IPS DF 4.7 (cell line): ENCODE results near the gene ZNF230.
A peak's percentile ranks its signal among the peaks of the same experiment; 100 is the strongest.

Experiments used
- DNase-seq: peaks from one replicate; pipeline ENCODE4 v3.0.0-alpha.2; 2013; ENCODE audit warnings: low spot score; ENCODE audit errors: extremely low read depth

Gene ZNF230

DNA sequence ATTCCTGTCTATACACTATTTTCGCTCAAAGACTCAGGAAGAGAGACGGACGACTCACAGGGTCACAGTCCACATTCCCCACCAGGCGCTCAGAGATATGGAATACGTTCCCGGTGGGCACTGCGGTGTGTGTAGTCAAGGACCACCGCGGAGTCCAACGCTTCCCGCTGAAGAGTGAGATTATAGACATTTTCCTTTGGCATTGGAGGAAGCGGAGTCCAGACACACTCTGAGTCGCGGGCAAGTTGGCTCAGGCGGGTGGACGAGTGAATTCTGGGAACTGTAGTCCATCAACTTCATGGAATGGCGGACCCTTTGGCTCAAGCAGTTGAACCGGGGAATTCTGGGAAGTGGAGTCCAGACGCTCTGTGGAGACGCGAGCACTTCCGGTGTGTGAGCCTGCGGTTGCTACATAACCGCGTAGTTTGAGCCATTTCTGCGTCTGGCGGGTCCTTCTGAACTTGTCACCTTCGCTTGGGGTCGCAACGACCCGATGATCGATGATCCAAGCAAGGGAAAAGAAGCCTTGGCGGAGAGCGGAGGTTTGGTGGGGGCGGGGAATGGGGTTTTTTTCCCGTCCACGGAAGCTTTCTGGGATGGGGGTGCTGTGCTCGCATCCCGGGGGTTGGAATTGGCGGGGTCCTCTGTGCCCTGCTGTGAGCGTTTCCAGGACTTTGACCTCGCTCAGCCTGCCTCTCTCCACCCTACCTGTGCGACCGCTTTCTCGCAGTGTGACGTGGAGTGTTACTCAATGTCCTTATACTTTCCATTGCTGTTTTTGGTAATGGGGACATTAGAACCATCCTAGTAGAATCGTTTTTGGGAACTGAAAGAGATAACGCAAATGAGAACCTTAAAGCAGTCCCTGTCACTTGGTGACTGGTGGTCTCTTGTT lies at the start of gene ZNF230:
ZNF230 (plus strand) TSS at position 392 of the 895 bp plus-strand sequence. CDS start 4,122 bp downstream, outside the sequence.
- DNase-seq = peak; percentile 89

DNA sequence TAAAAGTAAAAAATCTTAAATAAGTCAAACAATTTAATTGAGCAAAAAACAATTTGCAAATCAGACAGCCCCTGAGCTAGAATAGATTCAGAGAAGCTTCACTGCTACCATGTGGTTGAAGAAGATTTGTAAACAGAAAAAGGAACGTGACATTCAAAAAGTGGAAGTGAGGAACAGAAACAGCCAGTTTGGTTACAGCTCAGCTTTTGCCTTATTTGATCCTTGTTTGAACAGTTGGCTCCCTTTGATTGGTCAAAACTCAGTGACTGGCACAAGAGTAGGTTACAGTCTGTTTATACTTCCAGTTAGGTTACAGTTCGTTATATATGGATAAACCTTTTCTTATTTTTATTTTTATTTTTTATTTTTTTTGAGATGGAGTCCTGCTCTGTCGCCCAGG lies 45.9 kb upstream of the ZNF230 start:
- DNase-seq = no peak

DNA sequence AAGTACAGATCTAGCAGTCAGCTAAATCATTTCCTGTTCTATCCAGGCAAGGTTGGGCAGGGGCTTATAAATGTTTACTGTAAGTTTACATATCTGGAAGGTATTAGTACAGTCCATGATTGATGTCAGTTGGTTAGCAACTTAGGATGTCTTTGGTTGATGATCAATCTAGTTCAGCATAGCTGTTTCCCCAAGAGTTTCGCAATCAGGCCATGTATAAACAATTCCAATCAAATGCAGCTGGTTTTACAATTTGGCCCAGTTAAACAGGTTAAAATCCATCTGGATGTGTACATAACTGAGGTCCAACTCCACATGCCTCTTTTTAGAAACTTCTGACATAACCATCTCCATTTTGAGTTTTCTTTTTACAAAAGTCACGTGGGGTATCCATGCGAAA lies 44.9 kb upstream of the ZNF230 start:
- DNase-seq = no peak

DNA sequence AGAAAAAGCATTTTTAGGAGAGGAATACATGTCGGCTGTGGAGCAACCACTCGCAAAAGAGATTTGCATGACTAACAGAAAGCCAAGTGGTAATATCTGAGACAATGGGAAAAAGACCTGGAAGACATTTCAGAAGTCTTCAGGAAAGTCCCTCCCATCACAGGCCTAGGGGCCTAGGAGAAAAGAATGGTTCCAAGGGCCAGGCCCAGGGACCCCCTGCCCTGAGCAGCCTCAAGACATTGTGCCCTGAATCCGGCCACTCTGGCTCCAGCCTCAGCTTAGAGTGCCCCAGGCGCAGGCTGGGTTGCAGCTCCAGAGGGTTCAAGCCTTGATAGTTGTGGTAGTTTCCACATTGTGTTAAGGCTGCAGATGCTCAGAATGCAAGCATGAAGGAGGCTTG lies 42.3 kb upstream of the ZNF230 start:
- DNase-seq = no peak

DNA sequence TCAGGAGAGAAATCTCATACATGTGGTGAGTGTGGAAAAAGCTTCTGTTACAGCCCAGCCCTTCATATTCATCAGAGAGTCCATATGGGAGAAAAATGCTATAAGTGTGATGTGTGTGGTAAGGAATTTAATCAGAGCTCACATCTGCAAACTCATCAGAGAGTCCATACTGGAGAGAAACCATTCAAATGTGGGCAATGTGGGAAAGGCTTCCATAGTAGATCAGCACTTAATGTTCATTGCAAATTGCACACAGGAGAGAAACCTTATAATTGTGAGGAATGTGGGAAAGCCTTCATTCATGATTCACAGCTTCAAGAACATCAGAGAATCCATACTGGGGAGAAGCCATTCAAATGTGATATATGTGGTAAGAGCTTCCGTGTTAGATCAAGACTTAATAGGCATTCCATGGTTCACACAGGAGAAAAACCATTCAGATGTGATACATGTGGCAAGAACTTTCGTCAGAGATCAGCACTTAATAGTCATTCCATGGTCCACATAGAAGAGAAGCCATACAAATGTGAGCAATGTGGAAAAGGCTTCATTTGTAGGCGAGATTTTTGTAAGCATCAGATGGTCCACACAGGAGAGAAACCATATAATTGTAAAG lies 36.6 kb upstream of the ZNF230 start:
- DNase-seq = no peak

DNA sequence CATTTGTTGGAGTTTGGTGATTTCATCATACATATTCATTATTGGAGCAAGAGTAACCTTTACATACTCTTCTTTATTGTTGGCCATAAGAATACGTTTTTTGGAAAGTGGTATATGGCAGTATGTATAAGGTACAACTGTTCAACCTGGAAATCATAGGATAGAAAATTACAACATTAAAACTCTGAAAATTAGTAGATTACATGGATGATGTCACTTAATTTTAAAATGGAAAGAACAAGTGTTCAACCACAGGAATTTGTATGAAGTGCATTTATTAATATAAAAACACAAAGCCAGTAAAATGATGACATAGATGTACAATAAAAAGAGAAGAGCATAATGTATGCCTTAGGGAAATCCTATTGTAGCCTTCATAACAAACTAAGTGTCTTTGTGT lies 26.0 kb upstream of the ZNF230 start:
- no peak for DNase-seq

DNA sequence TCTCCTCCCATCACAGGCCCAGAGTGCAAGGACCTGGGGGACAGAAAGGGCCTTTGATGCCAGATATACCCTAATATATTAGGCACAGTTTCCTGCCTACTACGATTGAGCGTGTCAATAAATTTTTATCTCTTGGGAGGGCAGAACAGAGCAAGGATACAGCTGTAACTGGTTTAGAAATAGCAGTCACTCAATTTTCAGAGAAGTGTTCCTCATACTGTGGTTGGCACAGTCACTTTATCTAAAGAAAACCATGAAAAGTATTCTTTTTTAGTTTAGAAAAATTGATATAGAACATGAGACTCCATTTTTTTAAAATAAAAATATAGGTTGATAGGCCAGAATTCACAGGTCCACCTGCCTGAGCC lies 19.2 kb upstream of the ZNF230 start:
- no peak for DNase-seq

DNA sequence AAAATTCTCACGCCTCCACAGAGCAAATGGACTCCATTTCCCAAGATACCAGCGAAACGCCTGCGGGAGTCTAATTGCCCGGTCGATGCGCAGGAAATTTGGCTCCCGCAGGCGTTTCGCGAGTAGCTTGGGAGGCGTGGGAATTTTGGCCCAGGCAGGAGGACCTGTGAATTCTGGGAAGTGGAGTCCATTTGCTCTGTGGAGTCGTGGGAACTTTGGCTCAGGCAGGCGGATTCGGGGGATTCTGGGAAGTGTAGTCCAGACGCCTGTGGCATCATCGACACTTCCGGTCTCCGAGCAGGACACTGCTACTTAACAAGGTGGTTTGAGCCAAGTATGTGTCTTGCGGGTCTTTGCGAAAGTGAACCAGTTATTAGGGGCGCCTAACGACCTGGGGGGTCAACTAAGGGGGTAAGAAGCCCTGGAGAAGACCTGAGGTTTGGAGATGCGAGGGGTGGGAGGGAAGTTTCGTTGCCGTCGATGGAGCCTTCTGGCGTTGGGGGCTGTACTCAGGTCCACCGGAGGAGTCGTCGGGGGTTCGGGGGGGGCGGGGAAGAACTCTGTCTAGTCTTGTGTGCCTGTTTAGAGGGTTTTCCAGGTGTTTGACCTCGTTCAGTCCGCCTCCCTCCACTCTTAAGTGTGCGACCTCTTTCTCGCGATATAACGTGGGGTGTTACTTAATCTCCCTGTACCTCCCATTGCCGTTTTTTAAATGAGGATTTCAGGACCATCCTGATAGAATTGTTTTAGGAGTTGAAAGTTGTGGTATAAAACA lies 18.7 kb upstream of the ZNF230 start, which contains the start of gene ZNF155:
ZNF155 (plus strand) TSS at position 277 of the 775 bp plus-strand sequence. CDS start 4,356 bp downstream, outside the sequence.
- DNase-seq = peak; percentile 97

DNA sequence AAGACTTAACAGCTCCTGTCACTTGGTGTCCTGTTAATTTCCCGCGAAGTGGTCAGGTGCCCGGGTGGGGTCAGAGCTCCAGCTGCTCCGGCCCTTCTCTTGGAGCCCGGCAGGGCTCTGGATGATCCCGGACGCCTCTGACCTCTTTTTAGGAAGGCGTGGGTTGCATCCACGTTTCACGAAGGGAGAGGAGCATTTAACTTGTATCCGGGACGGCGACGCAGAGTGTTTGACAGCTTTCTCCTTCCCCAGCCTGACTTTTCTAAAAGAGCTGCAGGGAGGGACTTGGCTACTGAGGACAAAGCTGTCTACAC lies 18.1 kb upstream of the ZNF230 start:
- no peak for DNase-seq

DNA sequence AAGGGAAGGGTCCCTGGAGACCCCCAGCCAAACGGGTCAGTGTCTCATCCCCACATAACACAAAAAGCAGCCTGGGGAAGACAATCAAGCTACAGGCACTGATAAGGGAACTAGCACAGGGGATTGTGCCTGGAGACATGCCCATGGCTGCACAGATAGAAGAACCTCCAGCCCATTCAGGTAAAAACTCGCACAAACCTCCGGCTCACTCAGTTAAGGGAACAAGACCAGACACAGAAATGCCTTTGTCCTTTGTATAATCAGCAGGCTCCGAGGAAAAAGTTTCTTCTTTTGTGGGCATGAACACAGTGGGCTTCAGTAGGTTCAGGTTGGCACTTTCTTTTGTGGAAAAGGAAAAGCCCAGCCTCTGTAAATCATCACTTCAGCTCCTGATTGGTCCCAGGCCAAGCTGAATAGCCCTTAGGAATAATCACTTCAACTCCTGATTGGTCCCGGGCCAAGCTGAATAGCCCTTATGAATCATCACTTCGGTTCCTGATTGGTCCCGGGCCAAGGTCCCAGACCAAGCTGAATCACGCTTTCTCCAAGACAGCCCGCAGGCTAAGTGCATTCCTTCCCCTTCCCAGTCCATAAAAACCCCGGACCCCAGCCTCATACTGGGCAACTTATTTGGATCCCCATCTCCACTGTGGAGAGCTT lies 5.0 kb upstream of the ZNF230 start:
- DNase-seq = no peak

DNA sequence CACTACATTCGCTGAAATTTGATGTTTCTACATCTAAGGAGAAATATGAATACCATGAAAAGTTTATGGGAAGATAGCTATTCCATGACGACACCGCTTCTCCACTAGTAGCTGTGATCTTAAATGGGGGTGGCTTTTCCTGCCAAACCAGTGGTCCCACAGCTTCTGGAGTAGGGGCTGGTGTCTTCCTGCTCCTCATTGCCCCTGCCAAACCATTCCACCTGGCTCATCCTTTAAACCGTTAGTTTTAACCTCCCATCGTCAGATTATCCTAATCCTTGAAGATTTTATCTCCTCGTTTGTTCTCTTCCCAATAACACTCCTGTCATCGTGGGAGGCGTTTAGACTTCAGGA lies 568 bp upstream of the ZNF230 start:
- no peak for DNase-seq

DNA sequence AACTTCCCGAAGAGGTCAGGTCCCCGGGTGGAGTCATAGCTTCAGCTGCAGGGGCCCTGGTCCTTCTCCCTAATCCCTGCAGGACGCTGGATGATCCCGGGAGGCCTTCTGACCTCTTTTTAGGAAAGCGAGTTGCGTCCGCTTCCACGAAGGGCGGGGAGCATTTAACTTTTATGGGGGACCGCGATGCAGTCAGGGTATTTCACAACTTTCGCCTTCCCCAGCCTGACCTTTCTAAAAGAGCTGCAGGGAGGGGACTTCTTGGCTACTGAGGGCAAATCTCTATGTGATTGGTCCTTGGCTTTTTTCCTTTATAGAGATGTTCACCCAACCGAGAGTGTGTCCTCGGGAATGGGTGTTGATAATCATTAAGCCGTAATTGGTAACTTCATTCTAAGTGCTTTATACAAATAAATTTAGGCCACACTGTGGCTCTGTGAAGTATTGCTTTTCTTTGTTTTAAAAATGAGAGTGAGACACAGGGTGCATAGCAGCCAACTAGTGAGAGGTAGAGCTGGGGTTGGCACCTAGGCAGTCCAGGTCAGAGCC lies 778 bp downstream of the ZNF230 start:
- DNase-seq = no peak

DNA sequence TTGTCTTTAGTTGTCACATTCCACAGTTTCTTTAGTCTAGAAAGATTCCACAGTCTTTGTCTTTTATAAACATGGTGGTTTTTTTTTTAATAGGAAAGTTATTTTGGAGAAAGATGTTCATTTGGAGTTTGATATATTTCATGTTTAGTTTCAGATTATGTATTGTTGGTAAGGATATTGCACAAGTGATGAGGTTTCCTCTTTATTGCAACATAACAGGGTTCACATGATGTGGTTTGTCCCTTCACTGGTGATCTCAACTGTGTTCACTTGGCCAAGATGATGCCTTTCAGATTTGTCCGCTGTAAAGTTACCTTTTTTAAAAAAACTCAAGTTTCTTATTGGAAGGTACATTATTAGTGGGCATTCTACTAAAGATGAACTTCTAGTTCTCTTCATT lies 3.2 kb downstream of the ZNF230 start:
- no peak for DNase-seq

DNA sequence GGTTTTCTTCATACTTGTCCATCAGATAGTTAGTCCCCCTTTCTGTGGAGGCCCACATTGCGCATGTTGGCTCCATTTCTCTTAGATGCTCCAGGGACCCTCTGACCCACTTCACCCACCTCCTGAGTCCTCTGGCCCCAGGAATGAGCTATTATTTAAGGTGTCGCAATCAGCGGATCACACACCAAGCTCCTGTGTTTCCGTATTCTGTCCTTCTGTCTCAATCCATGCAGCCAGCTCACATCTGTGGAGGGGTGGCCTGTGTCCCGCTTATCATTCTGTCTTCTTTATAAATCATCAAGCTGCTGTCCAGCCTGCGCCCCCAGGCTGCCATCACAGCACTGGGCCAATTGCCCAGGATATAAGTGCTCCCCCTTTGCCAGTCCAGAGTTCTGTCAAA lies 4.7 kb downstream of the ZNF230 start:
- DNase-seq = no peak

DNA sequence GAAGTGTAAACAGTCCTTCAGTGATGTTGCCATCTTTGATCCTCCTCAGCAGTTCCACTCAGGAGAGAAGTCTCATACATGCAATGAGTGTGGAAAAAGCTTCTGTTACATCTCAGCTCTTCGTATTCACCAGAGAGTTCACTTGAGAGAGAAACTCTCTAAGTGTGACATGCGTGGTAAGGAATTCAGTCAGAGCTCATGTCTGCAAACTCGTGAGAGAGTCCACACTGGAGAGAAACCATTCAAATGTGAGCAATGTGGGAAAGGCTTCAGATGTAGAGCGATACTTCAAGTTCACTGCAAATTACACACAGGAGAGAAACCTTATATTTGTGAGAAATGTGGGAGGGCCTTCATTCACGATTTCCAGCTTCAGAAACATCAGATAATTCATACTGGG lies 7.7 kb downstream of the ZNF230 start:
- no peak for DNase-seq

DNA sequence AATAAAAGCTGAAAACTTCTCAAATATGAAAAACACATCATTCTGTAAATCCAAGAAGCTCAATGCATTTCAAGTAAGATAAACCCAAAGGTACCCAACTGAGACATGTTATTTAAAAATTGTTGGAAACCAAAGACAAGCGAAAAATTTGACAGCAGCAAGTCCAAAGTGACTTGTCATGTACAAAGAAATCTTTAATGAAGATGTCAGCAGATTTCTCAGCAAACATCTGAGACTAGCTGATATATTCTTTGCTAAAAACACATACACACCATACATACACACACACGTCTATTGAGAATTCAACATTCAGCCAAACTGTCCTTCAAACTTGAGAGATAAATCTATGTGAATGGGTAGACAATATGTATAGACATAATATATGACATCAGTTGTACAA lies 16.7 kb downstream of the ZNF230 start:
- no peak for DNase-seq

DNA sequence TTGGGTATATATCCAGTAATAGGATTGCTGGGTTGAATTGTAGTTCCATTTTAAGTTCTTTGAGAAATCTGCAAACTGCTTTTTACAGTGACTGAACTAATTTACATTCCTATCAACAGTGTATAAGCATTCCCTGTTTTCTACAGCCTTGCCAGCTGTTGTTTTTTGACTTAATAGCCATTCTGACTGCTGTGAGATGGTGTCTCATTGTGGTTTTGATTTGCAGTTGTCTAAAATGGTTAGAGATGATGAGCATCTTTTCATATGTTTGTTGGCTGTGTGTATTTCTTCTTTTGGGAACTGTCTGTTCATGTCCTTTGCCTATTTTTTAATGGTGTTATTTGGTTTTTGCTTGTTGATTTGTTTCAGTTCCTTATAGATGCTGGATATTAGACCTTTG lies 18.5 kb downstream of the ZNF230 start:
- DNase-seq = no peak

DNA sequence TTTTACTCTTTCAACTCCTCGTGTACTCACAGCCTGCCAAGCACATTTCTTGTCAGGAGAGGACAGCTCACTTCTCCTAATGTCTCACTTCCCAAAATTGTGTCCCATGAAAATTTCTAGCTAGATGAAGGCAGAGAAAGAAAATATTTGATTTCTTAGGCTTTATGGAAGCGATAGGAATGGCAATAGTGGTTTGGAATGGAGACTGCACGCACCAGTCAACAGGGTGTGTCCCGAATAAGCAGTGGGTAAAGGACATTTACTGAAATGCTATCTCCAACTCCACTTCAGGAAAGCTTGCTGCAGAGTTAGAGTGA lies 22.1 kb downstream of the ZNF230 start:
- DNase-seq = no peak

DNA sequence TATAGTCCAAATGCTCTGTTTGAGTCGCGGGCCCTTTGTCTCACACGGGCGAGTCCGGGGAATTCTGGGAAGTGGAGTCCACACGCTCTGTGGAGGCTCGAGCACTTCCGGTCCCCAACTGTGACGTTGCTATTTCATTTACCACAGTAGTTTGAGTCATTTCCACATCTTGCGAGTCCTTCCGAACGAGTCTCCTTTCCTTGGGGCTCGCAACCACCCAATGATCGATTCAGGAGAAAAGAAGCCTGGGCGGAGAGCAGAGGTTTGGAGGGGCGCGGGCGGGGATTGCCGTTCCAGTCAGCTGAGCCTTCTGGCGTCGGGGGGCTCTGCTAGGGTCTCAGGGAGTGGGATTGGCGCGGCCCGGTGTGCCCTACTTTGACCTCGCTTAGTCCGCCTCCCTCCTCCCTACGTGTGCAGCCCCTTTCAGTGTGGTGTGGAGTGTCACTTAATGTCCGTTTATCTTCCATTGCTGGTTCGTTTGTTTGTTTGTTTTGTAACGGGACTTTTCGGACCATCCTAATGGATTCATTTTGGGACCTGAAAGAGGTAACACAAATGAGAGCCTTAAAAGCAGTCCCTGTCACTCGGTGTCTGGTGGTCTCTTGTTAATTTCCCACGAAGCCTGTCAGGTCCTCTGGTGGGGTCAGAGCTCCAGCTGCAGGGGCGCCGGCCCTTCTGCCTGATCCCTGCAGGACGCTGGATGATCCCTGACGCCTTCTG lies 22.6 kb downstream of the ZNF230 start, which contains the start of gene ZNF222:
ZNF222 (plus strand) TSS at position 163 of the 720 bp plus-strand sequence; CDS start at position 221, 58 bp downstream.
- DNase-seq = peak; percentile 44

DNA sequence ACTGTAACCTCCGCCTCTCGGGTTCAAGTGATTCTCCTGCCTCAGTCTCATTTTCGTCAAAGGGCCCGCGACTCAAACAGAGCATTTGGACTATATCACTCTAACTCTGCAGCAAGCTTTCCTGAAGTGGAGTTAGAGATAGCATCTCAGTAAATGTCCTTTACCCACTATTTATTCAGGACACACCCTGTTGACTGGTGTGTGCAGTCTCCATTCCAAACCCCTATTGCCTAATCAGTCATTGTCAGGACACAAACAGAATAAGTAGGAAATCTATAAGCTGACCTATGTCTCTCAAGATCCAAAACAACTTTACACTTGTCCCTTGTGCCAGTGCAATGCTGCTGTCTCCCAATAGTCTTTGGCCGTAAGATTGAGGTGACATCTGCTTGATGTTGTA lies 23.9 kb downstream of the ZNF230 start:
- DNase-seq = no peak
